HG03469 (cell line): ENCODE results near the gene CMTR2.
"Not testable (repeated sequence)": the region's sequence is repeated elsewhere in the genome, so short reads cannot be mapped to it uniquely, and the experiment has no call there.

Source experiments
- ATAC-seq: cut with Tn5 transposase; IDR thresholded peaks from one replicate; pipeline ENCODE4 v1.9.1; 2021; ENCODE audit warnings: mild to moderate bottlenecking, moderate library complexity, moderate number of reproducible peaks; ENCODE audit not compliant: unreplicated experiment

CMTR2 gene, protein sequence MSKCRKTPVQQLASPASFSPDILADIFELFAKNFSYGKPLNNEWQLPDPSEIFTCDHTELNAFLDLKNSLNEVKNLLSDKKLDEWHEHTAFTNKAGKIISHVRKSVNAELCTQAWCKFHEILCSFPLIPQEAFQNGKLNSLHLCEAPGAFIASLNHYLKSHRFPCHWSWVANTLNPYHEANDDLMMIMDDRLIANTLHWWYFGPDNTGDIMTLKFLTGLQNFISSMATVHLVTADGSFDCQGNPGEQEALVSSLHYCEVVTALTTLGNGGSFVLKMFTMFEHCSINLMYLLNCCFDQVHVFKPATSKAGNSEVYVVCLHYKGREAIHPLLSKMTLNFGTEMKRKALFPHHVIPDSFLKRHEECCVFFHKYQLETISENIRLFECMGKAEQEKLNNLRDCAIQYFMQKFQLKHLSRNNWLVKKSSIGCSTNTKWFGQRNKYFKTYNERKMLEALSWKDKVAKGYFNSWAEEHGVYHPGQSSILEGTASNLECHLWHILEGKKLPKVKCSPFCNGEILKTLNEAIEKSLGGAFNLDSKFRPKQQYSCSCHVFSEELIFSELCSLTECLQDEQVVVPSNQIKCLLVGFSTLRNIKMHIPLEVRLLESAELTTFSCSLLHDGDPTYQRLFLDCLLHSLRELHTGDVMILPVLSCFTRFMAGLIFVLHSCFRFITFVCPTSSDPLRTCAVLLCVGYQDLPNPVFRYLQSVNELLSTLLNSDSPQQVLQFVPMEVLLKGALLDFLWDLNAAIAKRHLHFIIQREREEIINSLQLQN

DNA sequence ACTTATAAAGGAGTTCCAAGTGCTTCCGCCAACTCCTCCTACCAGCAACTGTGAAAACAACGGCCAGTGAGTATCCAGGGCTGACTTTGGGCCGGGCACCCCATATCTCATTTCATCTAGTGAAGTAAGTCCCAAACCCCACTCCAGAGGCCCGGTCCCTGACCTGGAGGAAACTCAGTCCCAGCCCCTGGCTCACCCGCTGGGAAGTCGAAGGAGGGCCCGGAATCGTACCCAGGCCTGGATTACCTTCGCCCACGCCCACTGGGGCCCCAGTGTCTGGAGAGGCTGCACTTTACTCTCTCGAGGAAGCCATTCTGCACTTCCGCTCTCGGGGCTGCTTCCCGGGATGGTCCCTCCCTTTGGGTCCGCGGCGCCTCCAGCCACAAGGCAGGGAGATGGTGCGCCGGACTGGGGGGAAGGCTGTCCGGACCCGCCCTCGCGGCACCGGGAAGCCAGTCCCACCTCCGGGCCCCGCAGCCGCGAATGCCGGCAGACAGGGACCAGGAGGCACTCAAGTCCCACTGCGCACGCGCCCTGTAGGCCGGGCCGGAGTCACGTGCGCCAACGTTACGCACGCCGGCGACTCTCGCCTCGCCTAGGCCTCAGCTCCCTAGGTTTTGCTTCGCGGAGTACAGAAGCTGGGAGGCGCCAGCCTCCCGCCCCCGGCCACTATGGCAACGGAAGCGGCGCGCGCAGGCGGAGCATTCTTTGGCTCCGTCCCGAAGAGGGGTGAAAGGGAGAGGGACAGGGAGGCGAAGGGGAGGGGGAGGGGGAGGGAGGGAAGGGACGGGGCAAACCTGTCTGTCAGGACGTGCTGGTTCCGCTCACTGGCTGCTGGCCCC, at the start of gene CMTR2:
Gene CMTR2, minus strand, starts transcription at position 513 of the 842 bp plus-strand sequence. CDS start 3,482 bp downstream, outside the sequence.
- peak; percentile 91 for ATAC-seq

DNA sequence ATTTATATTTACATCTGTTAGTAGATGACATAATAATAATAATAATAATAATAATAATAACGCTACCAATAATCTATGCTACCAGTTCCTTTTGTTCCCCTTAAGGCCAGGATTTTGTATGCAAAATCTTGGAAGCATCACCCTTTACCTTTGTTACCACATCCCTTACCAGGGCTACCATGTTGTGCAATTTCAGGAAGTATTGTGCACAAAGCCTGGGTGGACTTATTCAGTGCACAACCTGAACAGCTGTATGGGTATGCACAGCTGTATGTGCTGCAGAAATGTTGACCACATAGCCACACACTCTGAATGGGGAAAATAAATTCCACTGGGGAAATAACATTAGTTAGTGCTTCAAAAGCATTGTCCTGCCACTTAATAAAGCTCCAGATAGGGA, 49.4 kb upstream of the CMTR2 start:
- ATAC-seq: no peak

DNA sequence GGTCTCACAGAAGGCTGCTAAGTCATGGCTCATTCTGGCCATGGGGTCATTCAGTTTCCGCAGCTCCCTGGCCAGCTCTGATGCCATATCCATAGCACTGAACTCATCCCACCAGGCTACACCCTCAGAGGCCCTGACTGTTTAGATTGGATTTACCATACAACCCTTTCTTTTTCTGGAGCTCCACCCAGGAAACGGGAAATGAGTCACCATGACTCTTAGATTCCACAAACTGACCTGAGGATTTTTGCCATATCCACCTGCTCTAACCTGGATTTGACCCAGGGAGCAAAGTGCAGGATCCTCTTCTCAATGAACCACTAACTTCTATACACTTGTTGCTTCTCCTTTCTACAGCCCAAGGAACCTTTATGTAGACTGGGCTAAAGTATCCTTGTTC, 49.0 kb upstream of the CMTR2 start:
- no peak for ATAC-seq

DNA sequence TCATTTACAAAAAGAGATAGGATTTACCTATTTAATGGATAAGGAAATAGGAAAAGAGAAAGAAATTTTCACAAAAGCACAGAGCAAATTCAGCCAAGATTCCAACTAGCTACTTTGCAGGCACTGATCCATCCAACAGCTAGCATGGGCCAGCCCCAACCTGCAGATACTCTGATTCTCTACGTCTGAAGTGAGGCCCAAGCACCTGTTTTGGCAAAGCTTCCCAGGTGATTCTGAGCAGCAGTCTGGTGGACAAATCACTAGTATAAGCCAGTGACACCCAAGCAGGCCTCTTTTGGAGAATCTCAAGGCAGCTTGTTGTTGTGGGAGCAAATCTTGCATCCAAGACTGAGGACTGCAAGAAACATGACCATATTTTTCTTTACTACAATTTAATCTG, 48.4 kb upstream of the CMTR2 start:
- ATAC-seq: no peak

DNA sequence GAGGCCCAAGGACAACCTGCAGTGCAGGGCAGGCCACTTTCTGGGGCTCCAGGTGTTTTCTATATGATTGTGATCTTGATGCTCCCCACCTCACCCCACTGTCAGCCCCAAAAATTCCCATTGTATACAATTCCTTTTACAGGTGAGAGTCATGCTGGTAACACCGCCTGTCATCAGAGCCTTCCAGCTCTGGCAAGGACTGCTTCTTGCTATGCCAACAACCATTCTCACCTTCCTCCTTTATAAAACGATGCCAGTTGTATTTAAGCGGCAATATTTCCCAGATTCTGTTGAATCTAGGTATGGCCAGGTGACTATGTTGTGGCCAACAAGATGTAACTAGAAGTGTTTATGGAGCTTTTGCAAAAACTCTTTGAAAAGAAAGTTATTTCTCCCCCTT, 38.9 kb upstream of the CMTR2 start:
- ATAC-seq: no peak

DNA sequence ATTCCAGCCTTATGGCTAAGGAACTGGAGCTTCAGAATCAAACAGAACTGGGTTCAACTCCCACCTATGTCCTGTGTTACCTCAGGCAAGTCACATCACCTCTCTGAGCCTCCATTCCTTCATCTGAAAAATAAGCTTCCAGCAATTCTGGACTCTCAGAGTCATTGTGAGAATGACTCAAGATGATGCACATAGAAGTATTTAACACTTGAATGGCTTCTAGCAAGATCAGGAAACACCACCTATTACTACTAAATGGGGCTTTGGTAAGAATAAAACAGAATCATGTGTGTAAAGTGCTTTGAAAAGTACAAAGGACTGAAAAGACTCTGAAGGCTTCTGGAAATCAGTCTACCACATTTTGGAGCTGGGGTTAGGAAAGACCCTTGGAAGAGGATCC, 38.5 kb upstream of the CMTR2 start:
- no peak for ATAC-seq

DNA sequence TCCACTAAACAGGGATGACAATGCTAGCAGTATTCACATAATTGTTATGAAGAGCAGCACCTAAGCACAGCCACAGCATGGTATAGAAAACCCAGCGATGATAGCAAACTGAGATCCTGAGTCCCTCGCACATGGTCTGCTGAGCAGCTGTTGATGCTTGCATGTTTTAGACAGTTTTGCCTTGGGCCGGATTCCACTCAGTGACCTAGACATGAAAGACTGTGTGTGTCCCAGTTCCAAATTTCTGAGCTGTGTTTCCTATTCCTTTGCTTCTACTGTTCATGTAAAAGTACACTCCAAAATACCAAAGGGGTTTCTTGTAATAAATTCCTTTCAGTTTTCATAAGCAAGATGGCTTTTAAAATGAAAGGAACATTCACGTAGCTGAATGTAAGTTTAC, 30.8 kb upstream of the CMTR2 start:
- ATAC-seq: no peak

DNA sequence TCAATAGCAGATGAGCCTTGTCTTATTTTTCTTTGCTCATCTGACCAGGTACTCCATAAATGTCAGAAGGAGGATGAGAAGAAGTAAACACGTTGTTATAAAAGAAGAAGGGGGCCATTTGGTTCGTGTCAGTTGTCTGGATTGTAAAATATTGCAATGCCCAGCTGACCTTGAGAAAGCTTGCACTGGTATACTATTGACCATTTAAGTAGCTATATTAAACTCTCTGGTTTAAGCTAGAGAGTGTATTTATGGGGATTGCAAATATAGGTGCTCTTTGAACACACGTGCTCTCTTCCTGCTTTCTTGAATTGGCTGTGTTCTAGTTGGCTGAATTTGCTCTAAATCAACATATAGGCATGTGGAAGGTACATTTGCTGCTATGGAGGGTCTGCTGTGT, 26.1 kb upstream of the CMTR2 start:
- no peak for ATAC-seq

DNA sequence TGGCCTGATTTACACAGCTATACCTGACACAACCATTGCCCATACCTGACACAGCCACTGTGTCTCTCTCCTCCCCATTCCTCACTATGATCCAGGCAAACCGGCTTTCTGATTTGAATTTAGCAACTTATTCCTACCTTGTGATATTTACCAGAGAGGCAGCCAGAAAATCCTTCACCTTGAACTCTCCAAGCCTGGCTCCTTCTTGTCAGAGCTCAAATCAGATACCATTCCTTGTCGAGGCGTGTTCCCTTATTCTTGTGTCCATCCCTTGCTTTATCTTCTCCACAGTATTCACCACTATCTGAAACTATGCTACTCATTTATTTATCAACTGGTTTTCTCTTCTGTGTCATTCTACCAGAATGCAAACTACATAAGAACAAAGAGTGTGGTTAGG, 24.4 kb upstream of the CMTR2 start:
- ATAC-seq: not testable (repeated sequence)

DNA sequence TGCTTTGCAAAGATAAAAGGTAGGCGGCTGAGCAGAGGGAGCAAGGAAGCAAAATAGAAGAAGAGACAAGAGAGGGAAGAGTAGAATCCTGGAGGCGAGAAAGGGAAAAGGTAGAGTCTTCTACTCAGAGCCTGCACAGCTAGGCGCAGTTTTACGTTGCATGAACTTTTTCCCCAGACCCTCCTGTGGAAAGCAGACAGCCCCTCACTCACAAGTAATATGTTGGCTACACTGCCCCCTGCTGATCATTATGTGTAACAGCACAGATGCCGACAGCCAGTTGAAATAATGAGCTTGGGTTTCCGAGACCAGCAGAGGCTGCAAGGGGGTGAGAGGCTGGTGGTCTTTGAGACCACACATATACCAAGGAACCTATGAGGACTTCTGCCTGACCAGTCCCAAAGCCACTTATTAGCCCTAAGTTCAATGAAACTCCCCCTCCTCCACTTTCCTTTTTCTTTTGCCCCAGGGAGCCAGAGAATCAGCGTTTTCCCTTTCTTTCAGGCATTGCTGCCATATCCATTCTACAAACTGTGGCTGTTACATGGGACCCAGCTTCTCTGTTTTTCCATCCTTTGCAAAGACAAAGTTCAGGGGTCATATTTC, 22.5 kb upstream of the CMTR2 start:
- no peak for ATAC-seq

DNA sequence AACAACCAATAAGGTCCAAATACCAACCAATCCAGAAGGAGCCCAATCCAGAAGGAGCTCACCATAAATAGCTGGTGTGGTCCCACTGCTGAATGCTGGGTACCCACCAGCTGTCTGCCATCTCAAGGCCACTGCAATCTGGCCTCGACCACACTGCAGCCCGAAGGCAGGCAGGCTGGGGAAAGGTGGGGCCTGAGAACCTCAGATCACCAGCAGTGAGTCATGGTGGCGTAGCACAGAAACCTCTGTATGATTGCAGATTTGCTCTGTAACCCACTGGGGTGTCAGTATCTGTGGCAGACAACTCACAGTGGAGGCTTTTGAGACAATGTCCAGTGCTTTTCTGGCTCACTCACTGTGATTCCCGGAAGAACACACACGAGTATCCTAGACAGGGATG, 14.7 kb upstream of the CMTR2 start:
- ATAC-seq: no peak

DNA sequence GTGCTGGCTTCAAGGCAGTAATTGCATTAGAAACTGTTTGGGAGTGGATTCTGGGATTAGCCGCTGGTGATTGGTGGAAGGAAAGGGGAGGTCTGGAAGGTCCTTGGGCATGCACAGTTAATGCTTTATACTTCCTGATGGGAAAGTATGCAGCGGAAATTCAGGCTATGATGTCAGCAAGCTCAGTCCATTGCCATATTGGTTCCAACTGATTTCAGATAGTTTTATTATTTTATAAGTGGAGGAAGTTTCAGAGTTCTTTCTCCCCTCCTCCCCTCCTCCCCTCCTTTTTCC, 8.1 kb upstream of the CMTR2 start:
- ATAC-seq: no peak

DNA sequence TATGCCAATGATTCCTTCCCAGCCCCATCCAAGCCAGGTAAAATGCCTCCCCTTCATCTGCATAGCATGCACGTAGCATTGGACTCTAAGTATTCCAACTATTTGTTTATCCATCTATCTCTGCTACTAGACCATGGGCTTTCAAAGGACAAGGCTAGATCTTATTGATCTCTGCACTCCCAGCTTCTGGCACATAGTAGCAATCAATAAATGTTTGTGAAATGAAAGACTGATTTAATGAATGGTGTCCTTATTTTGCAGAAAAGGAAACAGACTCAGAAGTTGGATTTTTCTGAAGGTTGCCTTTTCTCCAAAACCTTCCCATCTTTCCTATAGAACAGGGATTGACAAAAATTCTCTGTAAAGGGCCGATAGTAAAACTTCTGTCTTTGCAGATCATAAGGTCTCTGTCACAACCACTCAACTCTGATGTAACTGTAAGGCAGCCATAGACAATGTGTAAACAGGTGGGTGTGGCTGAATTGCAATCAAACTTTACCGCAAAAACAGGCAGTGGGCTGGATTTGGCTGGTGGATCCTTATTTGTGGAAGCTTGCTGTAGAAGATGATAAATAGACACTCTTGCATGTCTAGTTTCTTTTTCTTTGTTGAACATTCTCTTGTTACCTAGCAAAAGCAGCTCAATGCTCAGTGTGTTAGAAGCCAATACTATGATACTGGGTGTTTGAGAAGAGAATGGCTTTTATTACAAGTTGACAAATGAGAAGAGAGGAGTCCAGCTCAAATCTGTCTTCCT, 7.6 kb upstream of the CMTR2 start:
- no peak for ATAC-seq

DNA sequence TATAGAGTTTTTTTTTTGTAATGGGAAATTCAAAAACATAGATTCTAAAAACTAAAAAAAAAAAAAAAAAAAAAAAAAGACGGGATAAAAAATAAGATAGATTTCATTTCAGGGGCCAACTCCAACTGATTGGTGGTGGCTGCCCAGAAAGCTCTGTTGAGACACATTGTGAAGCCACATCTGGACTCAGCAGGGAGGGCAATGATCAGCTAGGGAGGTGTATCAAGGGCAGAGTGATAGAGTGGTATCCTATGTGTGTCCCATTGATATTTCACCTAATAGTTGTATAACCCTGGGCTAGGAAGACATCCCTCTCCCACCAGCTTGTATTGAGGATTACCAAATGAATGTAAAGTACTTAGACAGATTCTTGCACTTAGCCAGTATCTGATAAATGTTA, 6.7 kb upstream of the CMTR2 start:
- ATAC-seq: no peak

DNA sequence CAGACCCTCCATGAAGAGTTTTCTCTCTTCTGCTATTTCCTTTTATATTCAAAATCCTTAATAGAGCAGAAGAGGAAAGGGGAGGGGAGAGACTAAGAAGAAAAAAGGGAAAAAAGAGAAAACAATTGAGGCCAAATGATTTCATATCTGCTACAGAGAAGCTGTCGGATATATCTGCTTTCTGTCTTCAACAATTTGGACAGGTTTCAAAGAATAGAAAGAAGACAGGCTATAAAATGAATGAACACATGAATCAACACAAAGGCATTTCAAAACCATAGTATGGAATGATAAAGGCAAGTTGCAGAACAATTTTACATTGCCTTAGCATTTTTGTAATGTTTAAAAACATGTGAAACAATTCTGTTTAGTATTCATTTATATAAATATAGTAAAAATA, 4.7 kb upstream of the CMTR2 start:
- ATAC-seq: no peak

DNA sequence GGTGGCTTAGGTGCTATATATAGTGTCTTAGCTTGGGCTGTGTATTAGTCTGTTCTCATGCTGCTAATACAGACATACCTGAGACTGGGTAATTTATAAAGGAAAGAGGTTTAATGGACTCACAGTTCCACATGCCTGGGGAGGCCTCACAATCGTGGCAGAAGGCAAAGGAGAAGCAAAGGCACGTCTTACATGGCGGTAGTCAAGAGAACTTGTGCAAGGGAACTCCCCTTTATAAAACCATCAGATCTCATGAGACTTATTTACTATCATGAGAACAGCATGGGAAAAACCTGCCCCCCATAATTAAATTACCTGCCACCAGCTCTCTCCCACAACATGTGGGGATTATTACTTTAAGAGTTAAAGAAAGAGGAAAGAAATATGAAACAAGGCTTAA, 2.9 kb upstream of the CMTR2 start:
- not testable (repeated sequence) for ATAC-seq

DNA sequence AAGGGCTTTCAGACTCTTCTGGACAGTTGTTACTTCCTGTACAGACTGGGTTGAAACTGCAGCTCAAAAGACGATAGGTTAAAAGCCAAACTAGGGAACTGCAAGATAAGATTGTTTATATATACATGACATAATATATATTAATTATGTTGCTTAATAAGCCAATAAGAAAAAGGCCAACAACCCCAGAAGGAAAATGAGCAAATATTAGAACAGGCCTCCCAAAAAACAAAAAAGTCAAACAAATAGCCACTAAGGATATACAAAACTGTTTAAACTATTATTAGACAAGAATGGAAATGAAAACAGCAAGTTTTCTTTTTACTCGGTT, 495 bp upstream of the CMTR2 start:
- ATAC-seq: no peak

DNA sequence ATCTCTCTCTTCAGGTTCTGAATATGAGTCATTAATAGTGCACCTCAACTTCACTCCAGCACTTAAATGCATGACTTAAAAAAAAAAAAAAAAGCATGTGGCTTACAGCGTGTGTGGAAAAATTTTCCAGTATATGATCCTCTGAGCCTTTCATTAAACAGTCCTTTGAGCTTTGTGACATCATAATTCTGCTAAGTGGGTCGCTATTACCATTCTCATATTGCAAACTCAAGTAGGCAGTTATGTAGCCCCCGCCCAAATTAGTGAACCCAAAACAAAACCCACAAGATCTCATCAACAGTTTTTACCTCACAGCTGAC, 672 bp downstream of the CMTR2 start:
- ATAC-seq: no peak

DNA sequence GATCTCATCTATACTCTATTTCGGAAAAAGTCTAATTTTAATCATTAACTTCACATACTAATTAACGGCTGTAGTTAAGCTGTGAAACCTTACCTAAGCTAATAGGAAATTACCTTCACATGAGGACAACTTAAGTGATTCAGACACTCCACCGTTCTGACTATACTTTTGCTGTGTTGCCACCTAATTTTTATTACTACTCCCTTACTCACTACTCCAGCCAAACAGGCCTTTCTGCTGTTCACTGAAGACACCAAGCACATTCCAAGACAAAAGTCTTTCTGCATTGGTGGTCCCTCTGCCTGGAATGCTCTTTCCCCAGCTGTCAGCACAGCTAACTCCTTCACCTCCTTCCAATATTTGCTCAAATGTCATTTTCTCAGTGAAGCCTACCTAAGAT, 1.3 kb downstream of the CMTR2 start:
- ATAC-seq: no peak

DNA sequence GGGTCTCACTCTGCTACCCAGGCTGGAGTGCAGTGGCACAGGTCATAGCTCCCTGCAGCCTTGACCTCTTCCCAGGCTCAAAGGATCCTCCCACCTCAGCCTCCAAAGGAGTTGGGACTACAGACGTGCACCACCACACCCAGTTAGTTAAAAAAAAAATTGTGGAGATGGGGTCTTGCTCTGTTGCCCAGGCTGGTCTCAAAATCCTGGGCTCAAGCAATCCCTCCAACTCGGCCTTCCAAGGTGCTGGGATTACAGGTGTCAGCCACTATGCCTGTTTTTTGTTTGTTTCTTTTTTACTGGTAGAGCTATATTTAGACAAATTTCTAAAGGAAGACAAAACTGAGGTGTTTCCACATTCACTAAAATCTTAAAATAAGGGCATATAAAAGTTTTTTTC, 1.7 kb downstream of the CMTR2 start:
- ATAC-seq: no peak

DNA sequence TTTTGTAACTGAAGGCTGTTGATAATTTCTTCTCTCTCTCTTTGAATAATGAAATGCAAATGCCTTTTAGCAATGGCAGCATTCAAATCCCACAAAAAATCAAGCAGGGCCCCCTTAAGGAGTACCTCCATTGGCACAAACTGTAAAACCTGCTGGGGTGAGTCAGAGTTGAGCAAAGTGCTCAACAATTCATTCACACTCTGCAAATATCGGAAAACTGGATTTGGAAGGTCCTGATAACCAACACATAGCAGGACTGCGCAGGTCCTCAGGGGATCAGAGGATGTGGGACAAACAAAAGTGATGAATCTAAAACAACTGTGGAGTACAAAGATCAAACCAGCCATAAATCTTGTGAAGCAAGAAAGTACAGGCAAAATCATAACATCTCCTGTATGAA, 5.6 kb downstream of the CMTR2 start:
- no peak for ATAC-seq
